ENCODE results near the gene C1QL2. TPM values are rescaled to one million over a fixed set of nuclear protein-coding genes. Genes with fewer than 3 reads are reported as not detected.
A peak's percentile ranks its signal among the peaks of the same experiment; 100 is the strongest.

The C1QL2 gene
- total and polyA plus RNA-seq, 8 donors, result 0.07 to 0.15 (median 0.09) TPM; not detected in 5

DNA sequence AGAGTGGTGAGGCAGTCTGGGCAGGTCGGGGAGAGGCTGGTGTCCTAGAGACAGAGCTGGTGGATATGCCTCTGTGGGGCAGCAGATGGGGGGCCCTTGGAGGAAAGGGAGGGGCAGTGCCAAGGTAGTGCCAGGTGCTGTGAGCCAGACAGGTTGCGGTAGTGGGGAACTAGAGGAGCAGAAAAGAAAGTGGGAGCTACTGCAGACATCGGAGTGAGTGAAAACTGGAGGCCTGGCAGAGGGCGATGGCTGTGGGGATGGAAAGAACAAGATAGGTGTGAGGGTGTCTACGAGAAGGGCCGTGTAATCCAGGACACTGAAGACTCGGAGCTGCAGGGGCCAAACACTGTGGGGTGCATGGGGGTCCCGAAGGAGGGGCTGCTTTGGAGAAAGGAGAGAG lies 21.7 kb downstream of the C1QL2 start:
- TF ChIP-seq, protein P1, sequence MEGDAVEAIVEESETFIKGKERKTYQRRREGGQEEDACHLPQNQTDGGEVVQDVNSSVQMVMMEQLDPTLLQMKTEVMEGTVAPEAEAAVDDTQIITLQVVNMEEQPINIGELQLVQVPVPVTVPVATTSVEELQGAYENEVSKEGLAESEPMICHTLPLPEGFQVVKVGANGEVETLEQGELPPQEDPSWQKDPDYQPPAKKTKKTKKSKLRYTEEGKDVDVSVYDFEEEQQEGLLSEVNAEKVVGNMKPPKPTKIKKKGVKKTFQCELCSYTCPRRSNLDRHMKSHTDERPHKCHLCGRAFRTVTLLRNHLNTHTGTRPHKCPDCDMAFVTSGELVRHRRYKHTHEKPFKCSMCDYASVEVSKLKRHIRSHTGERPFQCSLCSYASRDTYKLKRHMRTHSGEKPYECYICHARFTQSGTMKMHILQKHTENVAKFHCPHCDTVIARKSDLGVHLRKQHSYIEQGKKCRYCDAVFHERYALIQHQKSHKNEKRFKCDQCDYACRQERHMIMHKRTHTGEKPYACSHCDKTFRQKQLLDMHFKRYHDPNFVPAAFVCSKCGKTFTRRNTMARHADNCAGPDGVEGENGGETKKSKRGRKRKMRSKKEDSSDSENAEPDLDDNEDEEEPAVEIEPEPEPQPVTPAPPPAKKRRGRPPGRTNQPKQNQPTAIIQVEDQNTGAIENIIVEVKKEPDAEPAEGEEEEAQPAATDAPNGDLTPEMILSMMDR (IDR thresholded peaks at IDR 0.05), result no peak

DNA sequence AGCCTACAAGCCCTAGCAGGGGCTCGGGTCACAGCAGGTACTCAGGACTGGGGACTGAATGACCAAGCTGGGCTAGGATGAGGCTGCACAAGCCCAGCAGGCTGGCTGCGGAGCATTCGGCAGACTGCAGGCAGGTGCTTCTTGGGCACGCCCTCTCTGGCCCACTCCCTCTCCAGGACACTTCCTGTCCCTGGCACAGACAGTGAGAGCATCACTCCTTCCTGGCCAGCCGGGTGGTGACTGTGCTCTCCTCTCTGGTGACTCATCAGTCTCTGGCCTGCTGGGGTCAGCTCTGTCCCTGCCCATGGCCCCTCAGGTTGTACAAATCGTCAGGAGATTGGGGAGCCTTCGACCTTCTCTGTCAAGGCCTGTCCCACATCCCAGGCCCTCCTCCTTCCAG lies 22.5 kb downstream of the C1QL2 start:
- no peaks in the 10 kb centered on the region for H3K36me3 ChIP-seq
- intact Hi-C loops (cut with DNase I), result no loop called here
- 68 to 84% methylated on average over 7 of the region's 7 CpGs for whole genome bisulfite sequencing, 2 donors
- H3K27ac ChIP-seq, result no peak overlapping the region
- H3K4me1 ChIP-seq, result no peaks in the 10 kb centered on the region
- H3K9me3 ChIP-seq, result no peaks in the 10 kb centered on the region
- H3K4me3 ChIP-seq, result no peak overlapping the region
- no peaks in the 10 kb centered on the region for H3K27me3 ChIP-seq
- FAIRE-seq, result no peak
- TF ChIP-seq, protein P1 (IDR thresholded peaks at IDR 0.05), result no peak
- no peak for ATAC-seq
- DNase-seq, result no peak

More for the DNA sequence above, 21.7 kb downstream of the C1QL2 start:
- no peak for DNase-seq
- Histone ChIP-seq H3K27ac (no peak overlapping the region), H3K27me3 (no peaks in the 10 kb centered on the region), H3K9me3 (no peaks in the 10 kb centered on the region), H3K36me3 (no peaks in the 10 kb centered on the region), H3K4me1 (no peaks in the 10 kb centered on the region), H3K4me3 (no peak overlapping the region)
- intact Hi-C loops (cut with DNase I), result no loop called here
- no peak for FAIRE-seq
- 75 to 84% methylated on average over 8 of the region's 8 CpGs for WGBS, 2 donors
- no peak for ATAC-seq

- DNase-seq (no peak), FAIRE-seq (no peak), ATAC-seq (no peak)
- WGBS, 2 donors, result 56 to 61% methylated on average over 10 of the region's 10 CpGs
- no peaks in the 10 kb centered on the region for H3K9me3 ChIP-seq
- H3K36me3 ChIP-seq, result no peaks in the 10 kb centered on the region
- H3K4me3 ChIP-seq, result no peak overlapping the region
- H3K27ac ChIP-seq, result no peak overlapping the region
- intact Hi-C loops (cut with DNase I), result no loop called here
- H3K4me1 ChIP-seq, result no peaks in the 10 kb centered on the region
- H3K27me3 ChIP-seq, result no peaks in the 10 kb centered on the region
- TF ChIP-seq, protein P1 (IDR thresholded peaks at IDR 0.05), result no peak
Measured at GRCh38 chr2:119134775-119135174, 23.8 kb downstream of the C1QL2 start.

GRCh38 chr2:119126650-119127049 lies 31.9 kb downstream of the C1QL2 start:
- DNase-seq (peak in 2 of 6 donors; percentile 21 to 67), FAIRE-seq (no peak), ATAC-seq (peak in 1 of 4 donors; percentile 38)
- WGBS, 2 donors, result 21 to 30% methylated on average over 13 of the region's 13 CpGs
- TF ChIP-seq, protein P1 (IDR thresholded peaks at IDR 0.05), result peak in 1 of 4 donors; percentile 10
- intact Hi-C loops (cut with DNase I), result no loop called here
- no peaks in the 10 kb centered on the region for H3K27me3 ChIP-seq
- H3K4me3 ChIP-seq, result no peak overlapping the region
- H3K9me3 ChIP-seq, result no peaks in the 10 kb centered on the region
- no peaks in the 10 kb centered on the region for H3K36me3 ChIP-seq
- H3K27ac ChIP-seq, result no peak overlapping the region
- no peaks in the 10 kb centered on the region for H3K4me1 ChIP-seq

- H3K9me3 ChIP-seq, result no peaks in the 10 kb centered on the region
- H3K27ac ChIP-seq, result no peak overlapping the region
- no peak overlapping the region for H3K4me3 ChIP-seq
- intact Hi-C loops (cut with DNase I), result no loop called here
- FAIRE-seq (no peak), DNase-seq (no peak), ATAC-seq (no peak)
- 58 to 60% methylated on average over 12 of the region's 12 CpGs for WGBS, 2 donors
- no peaks in the 10 kb centered on the region for H3K4me1 ChIP-seq
- TF ChIP-seq, protein P1 (IDR thresholded peaks at IDR 0.05), result no peak
- no peaks in the 10 kb centered on the region for H3K27me3 ChIP-seq
- no peaks in the 10 kb centered on the region for H3K36me3 ChIP-seq
Measured at GRCh38 chr2:119123389-119123788, 35.2 kb downstream of the C1QL2 start.
